ENCODE data around the gene NUMB.
"Not testable (repeated sequence)": the region's sequence is repeated elsewhere in the genome, so short reads cannot be mapped to it uniquely, and the experiment has no call there.

Gene NUMB

DNA sequence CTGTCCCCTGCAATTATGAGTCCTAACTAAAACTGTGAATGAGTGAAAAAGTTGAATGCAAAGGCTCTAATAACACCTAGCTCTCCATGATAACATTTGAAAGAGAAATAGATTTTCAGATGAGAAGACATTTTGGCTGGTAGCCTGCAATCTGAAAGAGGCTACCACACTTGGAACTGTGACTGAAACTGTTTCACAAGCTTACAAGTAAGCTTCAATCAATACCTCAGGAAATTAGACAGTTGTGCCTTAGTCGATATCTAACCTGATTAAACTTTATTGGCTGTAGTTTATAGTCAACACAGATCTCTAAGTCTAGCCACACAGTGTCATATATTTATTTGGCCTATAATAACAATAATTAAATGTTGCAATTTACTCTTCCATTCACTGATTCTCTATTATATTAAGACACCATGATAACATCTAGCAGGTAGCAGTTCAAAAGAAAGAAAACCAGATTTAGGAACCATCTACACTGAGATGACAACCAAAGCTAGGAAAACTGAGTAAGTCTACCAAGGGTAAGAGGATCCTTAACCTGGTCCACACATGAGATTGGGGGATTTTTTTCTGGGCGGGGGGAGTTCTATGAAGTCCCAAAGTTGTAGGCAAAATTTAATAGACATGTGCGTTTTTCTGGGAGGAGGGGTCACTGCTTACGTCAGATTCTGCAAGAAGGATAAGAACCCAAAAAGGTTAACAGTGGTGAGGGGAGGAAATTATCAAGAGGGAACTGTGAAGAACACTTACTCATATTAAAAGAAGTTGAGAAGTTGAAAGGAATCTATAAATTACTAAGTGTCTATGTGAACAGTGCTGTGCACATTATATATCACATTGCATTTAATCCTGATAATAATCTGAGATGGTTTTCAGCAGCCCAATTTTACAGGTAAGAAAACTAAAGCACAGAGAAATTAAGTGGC, 65.8 kb downstream of the NUMB start:
- DNase-seq (ENCODE audit: extremely low read depth, insufficient read length) = no peak
- no peaks in the 10 kb centered on the region for H3K36me3 ChIP-seq (ENCODE audit: control insufficient read depth, insufficient read depth, low read length)
- H3K27me3 ChIP-seq (replicated peaks; ENCODE audit: control insufficient read depth, insufficient read depth, low read length) = no peaks in the 10 kb centered on the region
- H3K4me3 ChIP-seq (replicated peaks; ENCODE audit: low read depth, low read length) = no peak overlapping the region
- TF ChIP-seq, protein P1, sequence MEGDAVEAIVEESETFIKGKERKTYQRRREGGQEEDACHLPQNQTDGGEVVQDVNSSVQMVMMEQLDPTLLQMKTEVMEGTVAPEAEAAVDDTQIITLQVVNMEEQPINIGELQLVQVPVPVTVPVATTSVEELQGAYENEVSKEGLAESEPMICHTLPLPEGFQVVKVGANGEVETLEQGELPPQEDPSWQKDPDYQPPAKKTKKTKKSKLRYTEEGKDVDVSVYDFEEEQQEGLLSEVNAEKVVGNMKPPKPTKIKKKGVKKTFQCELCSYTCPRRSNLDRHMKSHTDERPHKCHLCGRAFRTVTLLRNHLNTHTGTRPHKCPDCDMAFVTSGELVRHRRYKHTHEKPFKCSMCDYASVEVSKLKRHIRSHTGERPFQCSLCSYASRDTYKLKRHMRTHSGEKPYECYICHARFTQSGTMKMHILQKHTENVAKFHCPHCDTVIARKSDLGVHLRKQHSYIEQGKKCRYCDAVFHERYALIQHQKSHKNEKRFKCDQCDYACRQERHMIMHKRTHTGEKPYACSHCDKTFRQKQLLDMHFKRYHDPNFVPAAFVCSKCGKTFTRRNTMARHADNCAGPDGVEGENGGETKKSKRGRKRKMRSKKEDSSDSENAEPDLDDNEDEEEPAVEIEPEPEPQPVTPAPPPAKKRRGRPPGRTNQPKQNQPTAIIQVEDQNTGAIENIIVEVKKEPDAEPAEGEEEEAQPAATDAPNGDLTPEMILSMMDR (IDR thresholded peaks at IDR 0.05; ENCODE audit: insufficient read depth, low read length, poor library complexity, severe bottlenecking) = no peak

- not testable (repeated sequence) for H3K4me3 ChIP-seq (replicated peaks; ENCODE audit: low read depth, low read length); DNase-seq (ENCODE audit: extremely low read depth, insufficient read length); H3K36me3 ChIP-seq (ENCODE audit: control insufficient read depth, insufficient read depth, low read length); H3K27me3 ChIP-seq (replicated peaks; ENCODE audit: control insufficient read depth, insufficient read depth, low read length)
Observed at GRCh38 chr14:73387860-73388259, 70.5 kb downstream of the NUMB start.

GRCh38 chr14:73386342-73386741, 72.0 kb downstream of the NUMB start:
- Histone ChIP-seq H3K4me3 (replicated peaks; ENCODE audit: low read depth, low read length) (no peak overlapping the region), H3K27me3 (replicated peaks; ENCODE audit: control insufficient read depth, insufficient read depth, low read length) (no peaks in the 10 kb centered on the region), H3K36me3 (ENCODE audit: control insufficient read depth, insufficient read depth, low read length) (no peaks in the 10 kb centered on the region)
- TF ChIP-seq, protein P1 (IDR thresholded peaks at IDR 0.05; ENCODE audit: insufficient read depth, low read length, poor library complexity, severe bottlenecking) = no peak
- DNase-seq (ENCODE audit: extremely low read depth, insufficient read length) = no peak

- H3K36me3 ChIP-seq (ENCODE audit: control insufficient read depth, insufficient read depth, low read length); H3K4me3 ChIP-seq (replicated peaks; ENCODE audit: low read depth, low read length); DNase-seq (ENCODE audit: extremely low read depth, insufficient read length); H3K27me3 ChIP-seq (replicated peaks; ENCODE audit: control insufficient read depth, insufficient read depth, low read length): not testable (repeated sequence)
Observed at GRCh38 chr14:73385021-73385420, 73.3 kb downstream of the NUMB start.

DNA sequence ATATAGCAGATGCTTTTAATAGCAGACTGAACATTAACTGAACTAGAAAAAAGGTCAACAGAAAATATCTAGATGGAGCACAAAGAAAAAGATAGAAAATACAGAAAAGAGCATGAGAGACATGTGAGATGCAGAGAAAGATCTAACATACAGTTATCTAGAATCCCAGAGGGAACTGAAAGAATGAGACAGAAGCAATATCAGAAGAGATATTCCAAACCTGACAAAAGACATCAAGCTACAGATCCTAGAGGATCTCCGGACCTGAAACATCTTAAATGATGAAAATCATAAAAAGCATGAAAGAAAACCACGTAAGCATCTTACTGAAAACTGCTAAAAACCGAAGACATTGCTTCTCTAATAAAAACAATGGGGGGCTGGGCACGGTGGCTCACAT, 75.0 kb downstream of the NUMB start:
- TF ChIP-seq, protein P1 (IDR thresholded peaks at IDR 0.05; ENCODE audit: insufficient read depth, low read length, poor library complexity, severe bottlenecking) = no peak
- DNase-seq (ENCODE audit: extremely low read depth, insufficient read length) = no peak

DNA sequence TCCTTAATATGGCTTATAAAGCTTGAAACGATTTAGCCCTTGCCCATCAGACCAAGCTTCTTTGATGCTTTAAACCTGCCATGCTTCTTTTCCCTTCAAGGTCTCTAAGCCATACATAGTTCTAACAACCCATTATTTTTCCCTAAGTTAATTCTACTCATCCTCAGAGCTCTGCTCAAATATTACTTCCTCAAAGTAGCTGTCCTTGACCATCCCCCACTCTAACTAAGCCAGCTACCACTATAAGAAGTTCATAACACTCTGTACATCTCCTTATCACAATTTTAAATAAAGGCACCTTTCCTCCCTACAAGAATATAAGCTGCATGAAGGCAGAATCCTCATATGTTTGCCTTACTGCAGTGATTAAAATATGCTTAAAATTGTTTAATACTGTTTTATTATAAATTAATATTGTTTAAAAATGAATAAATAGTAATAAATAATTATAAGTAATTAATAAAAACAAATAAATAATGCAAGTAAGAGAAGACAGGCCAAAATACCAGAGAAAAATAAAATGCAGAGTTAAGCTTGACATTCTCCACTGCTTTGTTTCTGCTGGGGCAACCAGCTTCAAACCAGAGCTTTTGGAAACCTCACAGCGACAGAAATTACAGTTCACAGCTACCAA, 76.8 kb downstream of the NUMB start:
- Histone ChIP-seq H3K27me3 (replicated peaks; ENCODE audit: control insufficient read depth, insufficient read depth, low read length) (no peaks in the 10 kb centered on the region), H3K36me3 (ENCODE audit: control insufficient read depth, insufficient read depth, low read length) (no peaks in the 10 kb centered on the region), H3K4me3 (replicated peaks; ENCODE audit: low read depth, low read length) (no peak overlapping the region)
- TF ChIP-seq, protein P1 (IDR thresholded peaks at IDR 0.05; ENCODE audit: insufficient read depth, low read length, poor library complexity, severe bottlenecking) = no peak
- no peak for DNase-seq (ENCODE audit: extremely low read depth, insufficient read length)

More for the DNA sequence above, 75.0 kb downstream of the NUMB start:
- Histone ChIP-seq H3K27me3 (replicated peaks; ENCODE audit: control insufficient read depth, insufficient read depth, low read length) (no peaks in the 10 kb centered on the region), H3K4me3 (replicated peaks; ENCODE audit: low read depth, low read length) (no peak overlapping the region), H3K36me3 (ENCODE audit: control insufficient read depth, insufficient read depth, low read length) (no peaks in the 10 kb centered on the region)

All from GM06990 (cell line).